SKM-1 treated with dmso at 0.1 percent for 144 hours (cell line): ENCODE results near the gene ATAD5.
"Not testable (repeated sequence)": the region's sequence is repeated elsewhere in the genome, so short reads cannot be mapped to it uniquely, and the experiment has no call there.

ENCODE experiments used
- DNase-seq: peaks from one replicate; lab custom pipeline; 2025; ENCODE audit not compliant: unreplicated experiment; lab: John Stamatoyannopoulos, UW

The ATAD5 gene

DNA sequence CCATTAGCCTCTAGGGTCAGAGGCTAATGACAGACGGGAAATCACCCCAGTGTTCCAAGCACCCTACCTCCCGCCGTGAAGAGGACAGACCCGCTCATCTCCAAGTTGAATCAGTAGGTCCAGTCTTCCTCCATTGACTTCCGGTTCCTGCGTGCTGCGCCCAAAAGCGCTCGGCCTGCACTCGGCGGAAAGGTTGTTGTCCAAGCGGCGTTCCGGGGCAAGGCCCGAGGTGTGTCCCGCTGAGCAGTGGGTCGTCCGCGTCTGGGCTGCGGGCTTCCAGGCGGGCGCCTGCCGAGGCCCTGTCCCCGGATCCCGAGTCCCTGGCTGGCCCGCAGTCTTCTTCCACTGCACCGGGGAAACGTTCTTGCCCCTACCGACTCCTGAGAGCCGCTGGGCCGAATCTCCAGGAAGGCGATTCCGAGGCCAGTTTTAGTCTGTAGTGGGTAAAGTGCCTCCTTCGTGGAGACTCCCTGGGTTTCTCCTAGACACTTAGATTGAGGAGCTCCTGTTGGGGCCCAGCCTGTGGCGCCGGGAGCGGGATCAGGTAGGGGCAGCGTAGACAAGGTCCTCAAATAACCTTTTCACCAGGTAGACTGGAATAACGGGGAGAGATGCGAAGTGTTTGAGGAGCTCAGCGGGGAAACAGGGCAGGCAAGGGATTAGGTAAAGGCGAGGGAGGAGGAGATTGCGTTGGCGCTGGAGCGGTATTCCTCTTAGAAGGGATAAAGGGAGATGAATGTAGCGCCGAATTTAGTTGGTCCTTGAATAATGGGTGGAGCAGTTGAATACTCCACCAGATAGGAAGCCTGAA is 74.5 kb downstream of the ATAD5 start, which contains the start of gene TEFM:
TEFM (minus strand) TSS at position 138 of the 811 bp plus-strand sequence; CDS start at position 98, 40 bp downstream.
- DNase-seq: peak; percentile 88

DNA sequence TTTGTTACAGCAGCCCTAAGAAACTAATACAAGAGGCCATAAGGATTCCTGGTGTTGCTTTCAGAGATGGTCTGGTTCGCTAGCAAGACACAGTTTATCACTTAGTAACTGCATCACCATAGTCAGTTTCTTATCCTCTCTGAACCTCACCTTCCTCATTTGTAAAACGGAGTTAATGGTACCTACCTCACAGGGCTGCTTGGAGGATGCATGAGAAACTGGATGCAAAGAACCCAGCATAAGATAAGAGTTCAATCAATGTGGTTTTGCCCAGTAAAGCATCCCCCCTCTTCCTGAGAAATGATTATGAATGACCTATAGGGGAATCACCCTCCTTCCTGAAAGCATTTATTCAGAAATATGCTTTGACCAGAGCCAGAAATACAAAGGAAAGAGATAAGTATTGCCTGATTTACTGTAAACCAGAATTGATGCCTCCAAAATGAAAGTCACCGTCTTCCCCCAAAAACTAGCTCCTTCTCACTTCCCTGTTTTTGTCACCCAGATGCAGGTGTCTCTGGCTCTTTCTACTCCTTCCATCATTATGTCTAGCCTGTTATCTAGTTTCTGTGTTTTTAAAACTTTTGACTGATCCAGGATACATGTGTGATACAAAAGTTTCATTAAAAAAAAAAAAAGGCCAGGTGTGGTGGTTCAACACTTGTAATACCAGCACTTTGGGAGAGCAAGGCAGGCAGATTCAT is 77.1 kb downstream of the ATAD5 start:
- DNase-seq: no peak

DNA sequence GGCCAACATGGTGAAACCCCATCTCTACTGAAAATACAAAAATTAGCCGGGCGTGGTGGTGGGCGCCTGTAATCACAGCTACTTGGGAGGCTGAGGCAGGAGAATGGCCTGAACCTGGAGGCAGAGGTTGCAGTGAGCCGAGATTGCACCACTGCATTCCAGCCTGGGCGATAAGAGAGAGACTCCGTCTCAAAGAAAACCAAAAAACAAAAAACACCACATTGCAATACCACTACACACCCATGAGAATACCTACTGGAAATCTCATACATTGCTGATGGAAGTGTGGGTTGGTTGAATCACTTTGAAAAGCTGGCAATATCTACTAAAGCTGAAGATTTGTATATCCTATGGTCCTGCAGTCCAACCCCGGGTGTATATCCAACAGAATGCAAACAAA is 78.4 kb downstream of the ATAD5 start:
- not testable (repeated sequence) for DNase-seq

DNA sequence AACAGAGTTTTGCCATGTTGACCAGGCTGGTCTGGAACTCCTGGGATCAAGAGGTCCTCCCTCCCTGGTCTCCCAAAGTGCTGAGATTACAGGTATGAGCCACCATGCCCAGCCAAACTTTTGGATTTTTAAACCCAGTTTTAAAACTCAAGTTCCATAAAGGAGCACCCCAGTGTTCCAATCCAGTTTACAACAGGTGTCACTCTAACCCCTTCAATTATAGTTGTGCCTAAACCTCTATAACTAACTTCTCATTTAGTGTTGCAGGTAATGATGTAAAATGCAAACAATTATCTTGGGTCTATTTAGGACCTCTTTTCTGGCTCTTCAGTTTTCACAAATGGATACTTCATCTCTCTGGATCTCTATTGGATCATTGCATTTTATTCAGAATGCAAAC is 82.2 kb downstream of the ATAD5 start:
- no peak for DNase-seq

DNA sequence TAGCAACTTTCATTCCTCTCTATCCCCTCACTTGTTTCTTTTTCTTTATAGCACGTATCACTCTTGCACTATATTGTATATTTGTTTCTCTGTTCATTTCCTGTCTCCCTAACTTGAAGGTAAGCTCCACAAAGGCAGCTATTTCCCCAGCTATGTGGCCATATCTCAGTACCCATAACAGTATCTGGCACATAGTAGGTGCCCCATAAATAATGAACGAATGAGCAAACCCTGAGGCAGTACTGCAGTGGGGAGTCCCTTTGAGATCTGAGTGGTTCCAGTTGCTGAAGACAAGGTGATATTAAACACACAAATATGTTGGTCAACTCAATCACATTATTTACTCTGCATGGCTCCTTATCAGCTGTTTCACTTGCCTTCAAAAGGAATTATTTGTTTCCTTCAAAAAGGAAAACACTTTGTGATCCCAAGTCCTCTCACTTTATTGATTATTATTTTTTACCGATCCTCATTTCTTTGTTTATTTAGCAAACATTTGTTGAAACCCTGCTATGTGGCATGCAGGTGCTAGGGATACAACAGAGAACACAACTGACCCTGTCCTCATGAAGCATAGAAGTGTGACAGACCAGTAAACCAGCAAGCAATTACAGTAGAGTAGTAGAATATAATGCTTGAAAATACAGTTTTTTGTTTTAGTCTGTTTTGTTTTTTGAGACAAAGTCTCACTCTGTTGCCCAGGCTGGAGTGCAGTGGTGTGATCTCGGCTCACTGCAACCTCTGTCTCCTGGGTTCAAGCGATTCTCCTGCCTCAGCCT is 84.3 kb downstream of the ATAD5 start:
- no peak for DNase-seq

DNA sequence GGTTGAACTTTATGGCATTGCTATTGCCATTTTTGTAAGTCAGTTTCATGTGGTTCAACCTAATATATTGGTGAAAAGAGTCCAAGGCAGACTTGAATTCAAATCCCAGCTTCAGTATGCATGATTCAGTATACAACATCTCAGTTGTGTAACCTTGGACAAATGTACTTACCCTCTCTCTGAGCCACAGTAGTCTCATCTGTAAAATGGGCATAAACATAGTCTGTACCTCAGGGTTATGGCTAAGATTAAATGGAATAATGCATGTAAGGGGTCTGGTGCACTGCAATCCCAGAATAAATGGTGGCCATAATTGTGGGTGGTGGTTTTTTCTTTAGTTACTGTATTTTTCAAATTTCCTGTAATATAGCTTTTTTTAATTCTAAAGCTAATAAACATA is 85.3 kb downstream of the ATAD5 start:
- DNase-seq: no peak

DNA sequence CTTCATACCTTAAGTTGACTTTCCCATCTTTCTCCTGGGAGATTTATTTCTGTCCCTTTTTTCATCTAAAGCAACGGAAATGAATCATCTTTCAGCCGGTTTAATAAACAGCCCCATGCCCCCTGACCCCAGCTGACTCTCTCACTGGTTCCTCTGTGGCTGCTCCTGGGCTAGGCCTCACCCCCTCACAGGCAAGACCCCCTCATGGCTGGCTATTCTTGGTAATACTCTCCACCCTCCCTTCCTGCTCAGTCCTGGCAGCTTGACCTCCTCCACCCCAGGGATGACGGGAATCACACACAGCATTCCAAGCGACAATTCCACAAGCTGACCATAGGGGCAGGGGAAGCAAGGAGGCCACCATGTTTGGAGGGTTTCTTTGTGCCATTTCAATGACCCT is 88.5 kb downstream of the ATAD5 start:
- no peak for DNase-seq

DNA sequence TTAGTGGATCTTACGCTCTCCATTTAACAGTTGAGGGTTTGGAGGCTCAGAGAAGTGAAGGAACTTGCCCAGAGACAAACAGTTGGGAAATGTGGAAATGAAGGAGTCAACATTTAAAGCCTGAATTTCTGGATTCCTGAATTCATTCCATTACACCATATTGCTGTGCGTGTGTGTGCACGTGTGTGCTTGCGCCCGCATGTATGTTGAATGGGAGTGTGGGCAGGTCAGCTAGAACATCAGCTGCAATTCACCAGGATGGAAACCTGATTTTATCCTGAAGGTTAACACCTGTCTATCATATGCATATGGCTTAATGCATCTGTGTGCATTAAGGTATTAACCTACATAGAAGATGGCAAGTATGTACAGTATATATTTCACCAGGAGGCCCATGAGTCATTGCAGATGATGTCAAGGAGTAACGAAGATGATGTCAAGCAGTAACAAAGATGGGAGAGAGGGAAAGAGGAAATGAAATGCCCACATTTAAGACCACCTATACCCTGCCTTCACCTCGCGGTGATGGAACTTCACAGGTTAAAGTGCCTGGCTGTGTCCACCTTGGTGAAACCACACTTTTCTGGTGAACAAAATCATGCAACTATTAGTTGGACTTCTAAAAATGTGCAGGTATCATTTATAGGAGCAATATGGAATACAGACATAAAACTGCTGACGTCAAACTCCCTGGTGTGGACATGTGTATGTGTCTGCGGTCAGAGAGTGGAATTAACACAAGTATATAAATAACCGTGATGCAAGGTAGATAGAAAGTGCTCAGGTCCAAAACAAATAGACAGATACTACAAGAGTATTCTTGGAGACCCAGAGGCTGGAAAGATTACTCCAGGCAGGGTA is 89.1 kb downstream of the ATAD5 start:
- no peak for DNase-seq

DNA sequence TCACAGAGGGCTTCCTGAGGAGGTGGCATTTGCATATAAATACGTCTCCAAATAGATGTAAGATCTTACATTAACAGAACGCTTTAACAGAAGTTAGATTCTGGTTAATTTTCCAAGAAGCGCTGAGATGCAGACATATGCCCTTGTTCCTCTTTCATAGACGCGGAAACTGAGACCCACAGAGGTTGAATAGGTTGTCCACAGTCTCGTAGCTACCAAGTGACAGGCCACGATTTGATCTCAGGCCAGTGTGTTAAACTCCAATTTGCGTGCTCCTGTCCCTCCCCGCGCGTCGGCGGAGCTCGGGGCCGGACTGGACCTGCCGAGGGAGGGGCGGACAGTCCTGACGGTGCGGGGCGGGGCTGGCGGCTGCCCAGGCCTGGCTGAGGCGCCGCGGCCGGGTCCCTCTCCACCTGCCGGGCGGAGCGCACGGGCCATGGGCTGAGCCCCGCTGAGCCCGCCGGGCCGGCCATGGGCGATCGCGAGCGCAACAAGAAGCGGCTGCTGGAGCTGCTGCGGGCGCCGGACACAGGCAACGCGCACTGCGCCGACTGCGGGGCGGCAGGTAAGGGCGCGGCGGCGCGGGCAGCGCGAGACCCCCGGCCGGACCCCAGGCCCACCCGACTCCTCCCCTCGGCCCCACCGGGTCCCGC is 89.9 kb downstream of the ATAD5 start, which contains the start of gene ADAP2:
ADAP2 (plus strand) TSS at position 402 of the 653 bp plus-strand sequence; CDS start at position 472, 70 bp downstream.
- DNase-seq: no peak

DNA sequence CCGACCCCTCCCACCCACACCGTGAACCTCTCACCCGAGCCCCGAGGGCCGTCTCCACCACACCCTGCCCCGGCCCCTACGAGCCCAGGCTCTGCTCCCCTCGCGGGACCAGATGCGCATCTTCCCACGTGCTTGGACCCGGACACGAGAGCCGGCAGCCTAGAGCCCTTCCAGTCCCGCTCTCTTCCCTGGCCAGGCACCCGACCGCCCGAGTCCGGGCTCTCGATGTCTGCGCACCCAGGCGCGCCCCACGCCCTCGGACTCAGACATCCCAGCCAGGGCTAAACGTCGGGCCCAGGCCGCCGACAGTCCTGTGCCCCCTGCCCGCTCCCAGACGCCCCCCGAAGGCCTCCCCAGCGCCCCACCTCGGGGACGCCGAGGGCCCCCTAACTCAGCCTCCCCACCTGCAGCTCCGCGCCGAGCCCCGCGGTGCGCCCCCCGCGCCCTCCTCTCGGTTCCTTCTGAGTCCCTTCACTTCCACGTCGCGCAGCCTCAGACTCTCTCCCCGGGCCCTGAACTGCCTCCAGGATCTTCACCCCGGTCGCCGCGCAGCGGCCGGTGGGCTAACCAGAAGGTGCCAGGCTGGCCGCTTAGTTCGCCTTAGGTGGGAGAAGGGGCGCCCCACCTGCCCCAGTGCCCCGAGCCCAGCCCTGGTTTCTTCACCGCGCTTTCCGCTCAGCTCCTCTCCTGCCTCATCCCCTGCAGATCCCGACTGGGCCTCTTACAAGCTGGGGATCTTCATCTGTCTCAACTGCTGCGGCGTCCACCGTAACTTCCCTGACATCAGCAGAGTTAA is 90.7 kb downstream of the ATAD5 start:
- no peak for DNase-seq

DNA sequence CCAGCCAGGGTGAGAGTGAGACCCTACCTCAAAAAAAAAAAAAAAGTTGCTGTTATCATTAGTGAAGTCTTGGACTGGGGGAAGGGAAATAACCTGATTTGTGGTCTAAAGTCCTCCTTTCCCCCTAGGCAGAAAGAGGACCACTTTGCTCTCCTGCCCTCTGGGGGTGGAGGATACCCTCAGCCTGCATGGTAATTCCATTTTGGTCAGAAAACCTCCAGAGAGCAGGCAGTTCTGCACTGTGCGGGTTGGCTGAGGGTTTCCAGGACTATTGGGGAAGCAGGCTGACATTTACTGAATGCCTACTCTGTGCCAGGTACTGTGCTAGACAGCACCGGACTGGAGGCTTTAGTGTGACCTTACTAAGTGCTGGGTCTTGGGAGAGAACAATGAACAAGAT is 92.6 kb downstream of the ATAD5 start:
- DNase-seq: no peak

DNA sequence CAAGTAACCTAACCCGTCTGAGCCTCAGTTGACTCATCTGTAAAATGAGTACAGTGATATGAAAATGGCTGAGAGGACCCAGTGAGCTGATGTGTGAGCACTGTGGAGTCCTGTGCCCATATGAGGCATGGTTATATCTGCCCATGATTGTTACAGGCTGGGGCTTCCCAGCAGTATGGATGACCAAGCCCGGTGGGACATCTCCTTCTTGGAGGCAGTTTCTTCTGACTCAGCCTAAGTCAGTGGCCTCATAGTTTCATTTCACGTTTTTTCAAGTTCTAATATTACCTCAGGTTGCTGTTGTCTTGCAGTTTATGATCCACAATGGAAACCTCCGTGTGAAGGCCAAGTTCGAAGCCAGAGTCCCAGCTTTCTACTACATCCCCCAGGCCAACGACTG is 94.8 kb downstream of the ATAD5 start:
- no peak for DNase-seq

DNA sequence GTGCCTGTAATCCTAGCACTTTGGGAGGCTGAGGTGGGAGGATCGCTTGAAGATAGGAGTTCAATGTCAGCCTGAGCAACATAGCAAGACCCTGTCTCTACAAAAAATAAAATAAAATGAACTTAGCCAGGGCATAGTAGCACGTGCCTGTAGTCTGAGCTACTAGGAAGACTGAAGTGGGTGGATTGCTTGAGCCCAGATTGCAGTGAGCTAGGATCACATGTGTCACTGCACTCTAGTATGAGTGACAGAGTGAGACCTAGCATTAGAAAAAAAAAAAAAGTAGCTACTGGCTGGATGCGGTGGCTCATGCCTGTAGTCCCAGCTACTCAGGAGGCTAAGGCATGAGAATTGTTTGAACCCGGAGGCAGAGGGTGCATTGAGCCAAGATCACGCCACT is 96.0 kb downstream of the ATAD5 start:
- no peak for DNase-seq

DNA sequence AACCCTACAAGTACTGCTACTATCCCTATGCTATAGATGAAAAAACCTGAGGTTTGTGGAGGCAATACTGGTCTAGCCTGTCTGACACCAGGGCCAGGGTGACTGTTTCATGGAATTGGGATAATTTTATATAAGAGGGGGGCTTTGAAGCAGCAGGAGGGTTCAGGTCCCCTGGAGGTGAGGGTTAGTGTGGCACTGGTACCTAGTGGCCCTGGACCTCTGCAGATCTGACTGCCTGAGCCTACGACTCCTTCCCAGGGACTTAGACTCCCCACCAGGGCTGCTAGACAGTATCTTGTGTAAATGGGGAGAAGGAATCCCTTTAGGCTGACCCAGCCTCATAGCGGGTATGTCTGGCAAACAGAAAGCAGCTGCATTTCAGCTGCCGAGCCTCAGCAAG is 96.8 kb downstream of the ATAD5 start:
- no peak for DNase-seq

DNA sequence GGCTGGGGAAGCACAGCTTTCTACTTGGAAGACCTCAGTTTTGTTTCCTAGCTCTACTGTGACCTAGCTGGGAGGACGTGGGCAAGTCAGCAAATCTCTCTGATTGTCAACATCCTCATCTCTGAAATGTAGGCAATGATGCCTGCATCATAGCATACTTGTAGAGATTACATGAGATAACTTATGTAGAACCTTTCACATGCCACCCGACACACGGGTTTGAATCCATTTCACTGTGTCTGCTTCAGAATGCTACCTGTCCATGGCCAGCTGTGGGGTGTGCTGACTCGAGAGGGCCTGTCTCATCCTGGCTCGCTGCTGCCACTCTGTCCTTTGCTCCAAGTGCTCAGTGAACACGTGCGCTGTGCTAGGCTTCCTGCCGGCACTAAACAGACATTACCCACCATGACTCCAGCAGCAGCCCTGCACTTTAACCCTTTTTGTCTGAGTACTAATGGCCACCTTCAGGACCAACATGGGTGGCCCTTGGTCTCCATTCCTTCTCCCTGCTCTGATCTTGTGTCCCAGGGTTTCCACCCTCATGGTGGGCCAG is 97.4 kb downstream of the ATAD5 start:
- DNase-seq: no peak

DNA sequence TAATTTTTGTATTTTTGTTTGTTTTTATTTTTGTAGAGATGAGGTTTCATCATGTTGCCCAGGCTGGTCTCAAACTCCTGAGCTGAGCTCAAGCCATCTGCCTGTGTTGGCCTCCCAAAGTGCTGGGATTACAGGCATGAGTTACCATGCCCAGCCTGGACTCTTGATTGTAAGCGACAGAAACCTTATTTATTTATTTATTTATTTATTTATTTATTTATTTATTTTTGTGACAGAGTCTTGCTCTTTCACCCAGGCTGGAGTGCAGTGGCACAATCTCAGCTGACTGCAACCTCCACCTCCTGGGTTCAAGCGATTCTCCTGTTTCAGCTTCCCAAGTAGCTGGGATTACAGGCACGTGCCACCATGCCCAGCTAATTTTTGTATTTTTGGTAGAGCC is 98.1 kb downstream of the ATAD5 start:
- not testable (repeated sequence) for DNase-seq

DNA sequence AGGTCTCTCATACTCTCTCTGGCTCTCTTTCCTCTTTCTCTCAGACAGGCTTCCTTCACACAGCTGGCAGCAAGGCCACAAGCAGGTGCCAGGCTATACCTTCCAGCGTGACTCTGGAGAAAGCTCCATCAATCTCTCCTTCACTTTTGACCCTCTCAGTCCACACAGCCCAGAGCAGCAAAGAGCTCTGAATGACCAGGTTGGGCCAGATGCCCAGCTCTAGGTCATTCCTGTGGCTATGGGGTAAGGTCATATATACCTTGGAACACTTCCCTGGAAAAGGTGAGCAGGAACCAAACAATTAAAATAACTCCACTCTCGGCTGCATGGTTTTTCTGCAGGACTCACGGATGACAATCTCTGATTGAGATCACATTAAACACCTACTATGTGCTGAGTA is 98.7 kb downstream of the ATAD5 start:
- no peak for DNase-seq

DNA sequence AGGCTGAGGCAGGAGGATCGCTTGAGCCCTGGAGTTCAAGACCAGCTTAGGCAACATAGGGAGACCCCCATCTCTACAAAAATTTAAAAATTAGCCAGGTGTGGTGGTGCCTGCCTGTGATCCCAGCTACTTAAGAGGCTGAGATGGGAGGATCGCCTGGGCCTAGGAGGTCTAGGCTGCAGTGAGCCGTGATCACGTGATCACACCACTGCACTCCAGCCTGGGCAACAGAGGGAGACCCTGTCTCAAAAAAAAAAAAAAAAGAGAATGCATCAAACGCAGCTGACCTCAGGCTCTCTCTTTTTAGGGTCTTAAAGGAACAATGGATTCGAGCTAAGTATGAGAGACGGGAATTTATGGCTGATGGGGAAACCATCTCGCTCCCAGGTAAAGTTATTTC is 99.8 kb downstream of the ATAD5 start:
- DNase-seq: not testable (repeated sequence)

DNA sequence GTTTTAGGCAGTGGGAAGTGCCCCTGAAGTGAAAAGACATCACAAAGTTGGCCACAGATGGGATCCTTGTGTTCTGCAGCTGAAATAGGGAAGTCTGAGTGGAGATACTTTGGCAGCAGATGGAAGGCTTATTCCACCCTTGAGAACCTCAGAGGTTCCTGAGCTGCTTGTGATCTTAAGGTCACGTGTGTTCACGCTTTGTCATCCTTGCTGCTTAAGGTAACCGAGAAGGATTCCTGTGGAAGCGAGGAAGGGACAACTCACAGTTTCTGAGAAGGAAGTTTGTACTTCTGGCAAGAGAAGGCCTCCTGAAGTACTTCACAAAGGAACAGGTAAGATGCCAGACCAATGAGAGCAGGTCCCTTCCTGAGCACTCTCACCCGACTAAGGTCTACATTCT is 102.2 kb downstream of the ATAD5 start:
- no peak for DNase-seq
